ENCODE data around the gene ATRN.

GRCh38 chr20:3699037-3699436, 228.2 kb downstream of the ATRN start:
- TF ChIP-seq CTCF (IDR thresholded peaks at IDR 0.05) = no peak
- TF ChIP-seq POLR2A (IDR thresholded peaks at IDR 0.05) = no peak

All from sigmoid colon (tissue), 3 donors.